WTC11 (cell line): ENCODE results near the gene ACADVL. TPM values are rescaled to one million over a fixed set of nuclear protein-coding genes. Genes with fewer than 3 reads are reported as not detected.

Source experiments
- ATF1 ChIP-seq: sonication (generic); formaldehyde crosslinking; IDR thresholded peaks from 2 replicates; pipeline ENCODE4 v1.8.1; 2023; ENCODE audit warnings: mild to moderate bottlenecking, moderate library complexity, missing genetic modification reagents
- CREB1 ChIP-seq: sonication (generic); formaldehyde crosslinking; IDR thresholded peaks from 2 replicates; pipeline ENCODE4 v1.8.0; 2023; ENCODE audit warnings: mild to moderate bottlenecking, missing genetic modification reagents
- ERG ChIP-seq: fragments of 250-450 bp; sonication (Bioruptor Pico); IDR thresholded peaks from 2 replicates; pipeline ENCODE4 v1.8.0; 2021; ENCODE audit warnings: mild to moderate bottlenecking
- FOXJ3 ChIP-seq: sonication (generic); formaldehyde crosslinking; IDR thresholded peaks from 2 replicates; pipeline ENCODE4 v1.9.0; 2021; ENCODE audit warnings: missing genetic modification reagents, mild to moderate bottlenecking, borderline replicate concordance
- GRHL2 ChIP-seq: fragments of 250-450 bp; sonication (Bioruptor Pico); IDR thresholded peaks from 2 replicates; pipeline ENCODE4 v1.8.0; 2022; ENCODE audit warnings: mild to moderate bottlenecking, moderate library complexity; ENCODE audit not compliant: insufficient replicate concordance, severe bottlenecking
- HMGXB4 ChIP-seq: sonication (generic); formaldehyde crosslinking; IDR thresholded peaks from 2 replicates; pipeline ENCODE4 v1.8.1; 2023; ENCODE audit warnings: mild to moderate bottlenecking, moderate library complexity, missing genetic modification reagents
- IRF2 ChIP-seq: sonication (generic); formaldehyde crosslinking; IDR thresholded peaks from 2 replicates; pipeline ENCODE4 v1.8.0; 2022; ENCODE audit warnings: low read depth, missing genetic modification reagents, borderline replicate concordance
- KAT7 ChIP-seq: sonication (generic); formaldehyde crosslinking; IDR thresholded peaks from 2 replicates; pipeline ENCODE4 v1.8.1; 2023; ENCODE audit warnings: missing genetic modification reagents, mild to moderate bottlenecking, borderline replicate concordance
- MXD4 ChIP-seq: fragments of 250-450 bp; sonication (Bioruptor Pico); IDR thresholded peaks from 2 replicates; pipeline ENCODE4 v1.8.0; 2021; ENCODE audit warnings: mild to moderate bottlenecking, moderate library complexity, borderline replicate concordance
- MYBL2 ChIP-seq: sonication (generic); formaldehyde crosslinking; IDR thresholded peaks from 2 replicates; pipeline ENCODE4 v1.8.1; 2023; ENCODE audit warnings: mild to moderate bottlenecking, moderate library complexity, missing genetic modification reagents
- NFATC4 ChIP-seq: fragments of 250-450 bp; sonication (Bioruptor Pico); IDR thresholded peaks from 2 replicates; pipeline ENCODE4 v1.9.0; 2021; ENCODE audit warnings: mild to moderate bottlenecking
- NR1H2 ChIP-seq: sonication (generic); formaldehyde crosslinking; IDR thresholded peaks from 2 replicates; pipeline ENCODE4 v1.9.0; 2021; ENCODE audit warnings: mild to moderate bottlenecking, moderate library complexity, missing genetic modification reagents
- NR3C1 ChIP-seq: sonication (generic); formaldehyde crosslinking; conservative IDR thresholded peaks from 2 replicates; pipeline ENCODE4 v1.8.1; 2023; ENCODE audit warnings: low read depth, mild to moderate bottlenecking, missing genetic modification reagents
- SMAD4 ChIP-seq: sonication (generic); formaldehyde crosslinking; IDR thresholded peaks from 2 replicates; pipeline ENCODE4 v1.8.0; 2022; ENCODE audit warnings: mild to moderate bottlenecking, missing genetic modification reagents
- TP53 ChIP-seq: sonication (generic); formaldehyde crosslinking; IDR thresholded peaks from 2 replicates; pipeline ENCODE4 v1.8.1; 2023; ENCODE audit warnings: mild to moderate bottlenecking, missing genetic modification reagents
- ZBTB21 ChIP-seq: sonication (generic); formaldehyde crosslinking; IDR thresholded peaks from 2 replicates; pipeline ENCODE4 v1.8.1; 2023; ENCODE audit warnings: mild to moderate bottlenecking, missing genetic modification reagents, borderline replicate concordance
- ZNF317 ChIP-seq: sonication (generic); formaldehyde crosslinking; IDR thresholded peaks from 2 replicates; pipeline ENCODE4 v1.8.1; 2023; ENCODE audit warnings: low read depth, mild to moderate bottlenecking, moderate library complexity, missing genetic modification reagents, borderline replicate concordance
- ZNF425 ChIP-seq: fragments of 250-450 bp; sonication (Bioruptor Pico); conservative IDR thresholded peaks from 2 replicates; pipeline ENCODE4 v1.9.0; 2021; ENCODE audit warnings: mild to moderate bottlenecking
- ZNF532 ChIP-seq: fragments of 250-450 bp; sonication (Bioruptor Pico); IDR thresholded peaks from 2 replicates; pipeline ENCODE4 v1.9.0; 2021; ENCODE audit warnings: mild to moderate bottlenecking, borderline replicate concordance
- total RNA-seq: library from RNA; stranded (reverse); gene quantifications from 3 replicates; pipeline ENCODE4 v1.2.3, GENCODE V29; 2021
- TF ChIP-seq, protein P1 (sequence below): sonication (generic); formaldehyde crosslinking; IDR thresholded peaks from 2 replicates; pipeline ENCODE4 v1.8.0; 2022; ENCODE audit warnings: mild to moderate bottlenecking, missing genetic modification reagents
- TF ChIP-seq, protein P2 (sequence below): sonication (generic); formaldehyde crosslinking; IDR thresholded peaks from 2 replicates; pipeline ENCODE4 v1.8.1; 2022; ENCODE audit warnings: mild to moderate bottlenecking, missing genetic modification reagents, moderate library complexity, borderline replicate concordance
- TF ChIP-seq, protein P3 (sequence below): fragments of 250-450 bp; sonication (Bioruptor Pico); IDR thresholded peaks from 2 replicates; pipeline ENCODE4 v1.9.0; 2021; ENCODE audit warnings: mild to moderate bottlenecking
- TF ChIP-seq, protein P4 (sequence below): sonication (generic); formaldehyde crosslinking; conservative IDR thresholded peaks from 2 replicates; pipeline ENCODE4 v1.8.1; 2022; ENCODE audit warnings: mild to moderate bottlenecking, missing genetic modification reagents

ACADVL gene
- total RNA-seq, 1 experiment from 2014 or later, result 236 TPM

GRCh38 chr17:7262192-7262934 is 42.6 kb downstream of the ACADVL start, which contains the start of gene CLDN7 (continued):
- TF ChIP-seq, protein P1, sequence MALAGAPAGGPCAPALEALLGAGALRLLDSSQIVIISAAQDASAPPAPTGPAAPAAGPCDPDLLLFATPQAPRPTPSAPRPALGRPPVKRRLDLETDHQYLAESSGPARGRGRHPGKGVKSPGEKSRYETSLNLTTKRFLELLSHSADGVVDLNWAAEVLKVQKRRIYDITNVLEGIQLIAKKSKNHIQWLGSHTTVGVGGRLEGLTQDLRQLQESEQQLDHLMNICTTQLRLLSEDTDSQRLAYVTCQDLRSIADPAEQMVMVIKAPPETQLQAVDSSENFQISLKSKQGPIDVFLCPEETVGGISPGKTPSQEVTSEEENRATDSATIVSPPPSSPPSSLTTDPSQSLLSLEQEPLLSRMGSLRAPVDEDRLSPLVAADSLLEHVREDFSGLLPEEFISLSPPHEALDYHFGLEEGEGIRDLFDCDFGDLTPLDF (CRISPR knock-in tag), result no peak
- TF ChIP-seq ZNF317 (CRISPR knock-in tag) (no peak), GRHL2 (CRISPR knock-in tag) (no peak), ZNF532 (no peak), SMAD4 (no peak), TP53 (no peak), FOXJ3 (CRISPR knock-in tag) (no peak), MYBL2 (CRISPR knock-in tag) (no peak), NFATC4 (peak; percentile 84), ZNF425 (CRISPR knock-in tag) (no peak), ATF1 (CRISPR knock-in tag) (no peak), ZBTB21 (peak; percentile 92), NR3C1 (no peak), MXD4 (CRISPR knock-in tag) (no peak), ERG (no peak), KAT7 (CRISPR knock-in tag) (no peak), NR1H2 (CRISPR knock-in tag) (no peak), HMGXB4 (CRISPR knock-in tag) (0 out of 2 replicates have a peak, but pooled peaks have one; percentile 35), CREB1 (CRISPR knock-in tag) (no peak), IRF2 (no peak)
- TF ChIP-seq, protein P2, sequence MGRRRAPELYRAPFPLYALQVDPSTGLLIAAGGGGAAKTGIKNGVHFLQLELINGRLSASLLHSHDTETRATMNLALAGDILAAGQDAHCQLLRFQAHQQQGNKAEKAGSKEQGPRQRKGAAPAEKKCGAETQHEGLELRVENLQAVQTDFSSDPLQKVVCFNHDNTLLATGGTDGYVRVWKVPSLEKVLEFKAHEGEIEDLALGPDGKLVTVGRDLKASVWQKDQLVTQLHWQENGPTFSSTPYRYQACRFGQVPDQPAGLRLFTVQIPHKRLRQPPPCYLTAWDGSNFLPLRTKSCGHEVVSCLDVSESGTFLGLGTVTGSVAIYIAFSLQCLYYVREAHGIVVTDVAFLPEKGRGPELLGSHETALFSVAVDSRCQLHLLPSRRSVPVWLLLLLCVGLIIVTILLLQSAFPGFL, result no peak
- TF ChIP-seq, protein P3, sequence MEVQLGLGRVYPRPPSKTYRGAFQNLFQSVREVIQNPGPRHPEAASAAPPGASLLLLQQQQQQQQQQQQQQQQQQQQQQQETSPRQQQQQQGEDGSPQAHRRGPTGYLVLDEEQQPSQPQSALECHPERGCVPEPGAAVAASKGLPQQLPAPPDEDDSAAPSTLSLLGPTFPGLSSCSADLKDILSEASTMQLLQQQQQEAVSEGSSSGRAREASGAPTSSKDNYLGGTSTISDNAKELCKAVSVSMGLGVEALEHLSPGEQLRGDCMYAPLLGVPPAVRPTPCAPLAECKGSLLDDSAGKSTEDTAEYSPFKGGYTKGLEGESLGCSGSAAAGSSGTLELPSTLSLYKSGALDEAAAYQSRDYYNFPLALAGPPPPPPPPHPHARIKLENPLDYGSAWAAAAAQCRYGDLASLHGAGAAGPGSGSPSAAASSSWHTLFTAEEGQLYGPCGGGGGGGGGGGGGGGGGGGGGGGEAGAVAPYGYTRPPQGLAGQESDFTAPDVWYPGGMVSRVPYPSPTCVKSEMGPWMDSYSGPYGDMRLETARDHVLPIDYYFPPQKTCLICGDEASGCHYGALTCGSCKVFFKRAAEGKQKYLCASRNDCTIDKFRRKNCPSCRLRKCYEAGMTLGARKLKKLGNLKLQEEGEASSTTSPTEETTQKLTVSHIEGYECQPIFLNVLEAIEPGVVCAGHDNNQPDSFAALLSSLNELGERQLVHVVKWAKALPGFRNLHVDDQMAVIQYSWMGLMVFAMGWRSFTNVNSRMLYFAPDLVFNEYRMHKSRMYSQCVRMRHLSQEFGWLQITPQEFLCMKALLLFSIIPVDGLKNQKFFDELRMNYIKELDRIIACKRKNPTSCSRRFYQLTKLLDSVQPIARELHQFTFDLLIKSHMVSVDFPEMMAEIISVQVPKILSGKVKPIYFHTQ, result 0 out of 2 replicates have a peak, but pooled peaks have one; percentile 21
- TF ChIP-seq, protein P4, sequence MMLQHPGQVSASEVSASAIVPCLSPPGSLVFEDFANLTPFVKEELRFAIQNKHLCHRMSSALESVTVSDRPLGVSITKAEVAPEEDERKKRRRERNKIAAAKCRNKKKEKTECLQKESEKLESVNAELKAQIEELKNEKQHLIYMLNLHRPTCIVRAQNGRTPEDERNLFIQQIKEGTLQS (CRISPR knock-in tag), result no peak
